Ammon's horn (tissue), 1 donor: ENCODE data around the gene HOXB3.
A peak's percentile ranks its signal among the peaks of the same experiment; 100 is the strongest.

Experiments
- DNase-seq: peaks from one replicate; pipeline ENCODE4 v3.0.0-alpha.2; 2016; ENCODE audit warnings: low spot score

The HOXB3 gene

DNA sequence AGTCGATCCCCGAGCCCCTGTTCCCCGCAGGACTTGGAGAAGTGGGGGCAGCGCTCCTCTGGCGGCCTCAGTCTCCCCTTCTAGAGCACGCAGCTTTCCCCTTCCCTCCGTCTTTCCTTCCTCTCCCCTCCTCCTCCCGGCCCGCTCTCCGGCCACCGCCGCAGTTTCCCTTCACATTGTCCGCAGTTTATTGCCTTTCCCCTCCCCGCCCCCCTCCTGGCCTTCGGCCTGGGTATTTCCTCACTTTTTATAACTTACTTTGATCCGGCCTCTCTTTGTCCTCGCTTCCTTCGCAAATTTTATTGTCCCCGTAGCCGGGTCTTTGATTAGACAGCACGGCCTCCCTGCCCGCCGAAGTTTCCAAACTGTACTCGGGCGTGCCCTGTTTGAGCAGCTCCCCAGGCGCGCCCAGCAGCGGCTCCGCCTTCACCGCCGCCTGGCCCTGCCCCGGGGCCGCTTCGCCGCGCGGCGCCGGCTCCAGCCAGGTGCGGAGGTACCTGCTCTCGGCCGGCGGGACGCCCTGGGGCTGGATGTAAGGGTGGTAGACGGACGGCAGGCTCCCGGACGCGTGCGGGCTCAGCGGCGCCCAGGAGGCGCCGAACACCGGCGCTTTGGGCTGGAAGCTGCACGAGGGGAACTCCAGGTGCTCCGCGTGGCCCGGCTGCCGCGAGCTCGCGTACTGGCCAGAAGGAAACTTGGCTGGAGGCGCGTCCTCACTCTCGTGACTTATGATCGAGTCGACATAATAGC lies 35.6 kb upstream of the HOXB3 start:
- no peak for DNase-seq

GRCh38 chr17:48624544-48625494 lies 34.8 kb upstream of the HOXB3 start:
- no peak for DNase-seq

DNA sequence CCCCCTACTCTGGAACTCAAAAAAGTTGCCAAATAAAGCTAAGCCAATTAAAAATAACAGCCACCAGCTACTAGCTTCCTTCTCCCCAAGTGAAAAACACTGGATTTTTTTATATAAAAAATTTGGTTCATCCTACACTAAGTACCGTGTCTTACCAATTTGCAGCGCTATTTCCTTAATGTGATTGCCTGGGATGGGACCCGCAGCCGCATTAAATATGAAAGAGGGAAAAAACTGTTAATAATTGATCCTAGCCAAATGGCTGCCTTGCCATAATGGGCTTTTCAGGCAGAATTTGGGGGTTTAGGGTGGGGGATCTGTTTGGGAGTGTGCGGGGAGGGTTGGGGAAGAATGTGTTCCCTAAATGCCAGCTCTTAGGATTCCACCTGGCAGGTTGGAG lies 34.1 kb upstream of the HOXB3 start:
- no peak for DNase-seq

- DNase-seq, result no peak
These were observed 33.5 kb upstream of the HOXB3 start for GRCh38 chr17:48623583-48623982.

- DNase-seq, result no peak
These were observed 32.8 kb upstream of the HOXB3 start for GRCh38 chr17:48622857-48623256.

- DNase-seq, result no peak
These were observed 31.7 kb upstream of the HOXB3 start for GRCh38 chr17:48621410-48622392.

DNA sequence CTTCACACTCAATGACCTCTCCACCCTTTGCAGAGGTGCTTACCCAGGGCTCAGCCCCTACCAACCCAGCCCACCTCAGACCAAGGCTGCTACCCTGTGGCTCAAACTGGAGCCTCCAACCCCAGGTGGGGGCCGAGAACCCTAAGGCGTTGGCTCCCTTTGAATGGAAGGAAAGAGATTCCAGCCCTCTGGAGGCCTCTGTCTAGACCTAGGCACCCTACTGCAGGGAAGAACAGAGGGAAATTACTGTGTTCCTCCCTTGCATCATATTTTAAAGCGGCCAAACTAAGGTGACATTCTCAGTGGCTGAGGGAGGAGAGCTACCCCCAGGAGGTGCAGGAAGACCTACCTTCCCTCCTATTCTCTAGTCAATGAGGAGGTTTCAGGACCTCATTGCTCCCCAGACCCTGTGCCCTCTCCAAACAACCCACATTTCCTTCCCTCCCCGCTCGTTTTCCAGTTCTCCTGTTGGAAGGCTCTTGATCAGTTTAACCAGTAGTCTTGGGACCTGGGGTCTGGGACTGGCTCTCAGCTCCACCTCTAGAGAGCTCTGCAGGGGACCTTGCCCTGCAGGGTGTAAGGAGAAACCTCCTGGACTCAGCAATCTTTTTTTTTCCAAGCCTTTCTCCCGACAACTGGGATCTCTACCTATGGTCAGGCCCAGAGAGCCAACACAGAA lies 30.6 kb upstream of the HOXB3 start:
- no peak for DNase-seq

- no peak for DNase-seq
These were observed 29.9 kb upstream of the HOXB3 start for GRCh38 chr17:48619826-48620449.

DNA sequence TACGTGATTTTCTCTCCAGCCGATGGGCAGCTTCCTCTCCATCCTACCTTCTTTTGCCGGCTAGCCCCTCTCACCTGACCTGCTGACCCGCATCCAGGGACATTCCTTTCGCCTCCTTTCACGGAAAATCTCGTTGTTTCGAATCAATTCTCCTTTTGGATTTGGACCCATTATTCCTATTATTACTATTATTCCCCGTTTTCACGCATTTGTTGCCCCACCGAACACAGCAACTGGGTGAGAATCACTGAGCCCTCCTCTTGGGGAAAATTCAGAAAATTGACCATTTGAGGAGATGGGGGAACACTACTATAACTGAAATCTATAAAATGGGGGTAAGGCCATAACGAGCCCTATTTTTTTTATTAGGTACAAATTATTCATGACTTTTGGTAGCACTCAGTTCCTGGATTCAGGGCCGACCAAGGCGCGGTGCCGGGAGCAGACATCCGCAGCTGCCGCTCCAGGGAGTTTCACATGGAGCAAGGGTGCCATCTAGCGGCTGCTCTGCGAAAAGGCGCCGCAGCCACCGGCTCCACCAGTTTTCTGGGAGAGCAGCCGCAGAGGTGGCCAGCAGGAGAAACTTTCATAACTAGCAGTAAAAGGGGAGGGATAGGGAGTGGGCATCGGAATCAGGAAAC lies 28.3 kb upstream of the HOXB3 start:
- DNase-seq, result peak; percentile 86

DNA sequence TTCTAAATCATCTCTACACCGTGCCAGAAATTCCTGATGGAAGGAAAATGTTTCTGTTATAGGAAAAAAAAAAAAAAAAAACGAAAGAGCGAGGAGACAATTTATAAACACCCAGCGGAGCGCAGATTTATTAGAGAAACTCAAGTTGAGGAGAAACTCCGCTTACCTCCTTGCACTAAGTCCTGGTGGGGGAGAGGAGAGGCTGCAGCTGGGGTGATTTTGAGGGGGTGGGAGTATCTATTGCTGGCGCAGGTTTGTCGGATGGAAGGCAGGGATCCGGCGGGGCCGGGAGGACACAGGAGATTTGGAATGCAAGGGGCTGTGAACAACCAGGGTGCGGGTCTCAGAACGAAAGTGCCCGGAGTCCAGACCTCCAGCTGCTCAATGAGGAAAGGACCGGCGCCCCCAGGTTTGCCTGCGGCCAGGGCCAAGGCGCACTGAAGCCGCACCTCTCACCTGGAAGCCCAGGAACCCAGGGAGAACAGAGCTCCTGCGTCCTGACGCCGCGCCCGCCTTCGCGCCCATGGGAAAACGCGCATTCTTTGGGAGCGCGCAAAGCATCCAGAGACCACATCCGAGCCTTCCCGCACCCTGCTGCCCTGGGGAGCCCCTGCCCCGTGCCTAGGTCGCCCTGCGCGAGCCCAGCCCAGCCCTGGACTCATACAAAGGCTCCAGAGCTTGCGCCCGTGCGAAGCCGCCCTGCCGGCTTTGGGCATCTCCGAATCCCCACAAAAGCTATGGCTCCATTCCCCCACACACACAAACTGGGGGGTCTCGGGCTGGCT lies 27.6 kb upstream of the HOXB3 start:
- no peak for DNase-seq

DNA sequence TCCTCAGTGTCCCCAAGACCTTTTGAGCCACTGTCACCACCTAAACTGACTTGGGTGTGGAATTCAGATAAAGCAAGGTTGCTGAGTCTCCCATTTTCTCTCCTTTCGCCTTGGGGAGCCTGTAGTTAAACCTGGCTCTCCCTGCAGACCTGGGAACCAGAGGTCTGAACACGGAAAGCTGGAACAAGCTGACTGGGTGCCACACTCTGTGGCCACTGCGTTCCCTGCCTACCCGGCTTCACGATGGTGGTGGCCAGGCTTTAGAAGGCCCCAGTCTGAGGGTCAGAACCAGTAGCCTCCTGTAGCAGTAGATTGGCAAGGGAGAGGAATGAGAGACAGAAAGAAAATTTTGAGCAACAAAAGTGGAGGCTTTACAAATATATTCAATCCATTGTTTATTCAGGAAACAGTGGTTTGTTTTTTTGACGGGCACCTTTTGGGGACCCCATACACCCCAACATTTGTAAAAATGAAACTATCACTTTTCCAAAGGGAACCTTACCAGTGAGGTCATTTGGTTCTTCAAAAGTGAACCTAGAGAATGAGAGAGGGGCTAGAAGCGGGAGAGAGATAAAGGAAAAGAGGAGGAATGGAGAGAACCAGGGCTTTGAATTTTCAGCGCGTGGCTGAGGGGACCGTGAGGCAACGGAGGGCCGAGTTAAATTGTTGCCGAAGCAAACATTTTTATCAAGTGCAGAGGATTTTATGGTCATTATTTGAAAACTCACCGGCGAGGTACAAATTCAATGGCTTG lies 26.9 kb upstream of the HOXB3 start:
- no peak for DNase-seq

GRCh38 chr17:48615963-48616716 lies 26.1 kb upstream of the HOXB3 start:
- no peak for DNase-seq

DNA sequence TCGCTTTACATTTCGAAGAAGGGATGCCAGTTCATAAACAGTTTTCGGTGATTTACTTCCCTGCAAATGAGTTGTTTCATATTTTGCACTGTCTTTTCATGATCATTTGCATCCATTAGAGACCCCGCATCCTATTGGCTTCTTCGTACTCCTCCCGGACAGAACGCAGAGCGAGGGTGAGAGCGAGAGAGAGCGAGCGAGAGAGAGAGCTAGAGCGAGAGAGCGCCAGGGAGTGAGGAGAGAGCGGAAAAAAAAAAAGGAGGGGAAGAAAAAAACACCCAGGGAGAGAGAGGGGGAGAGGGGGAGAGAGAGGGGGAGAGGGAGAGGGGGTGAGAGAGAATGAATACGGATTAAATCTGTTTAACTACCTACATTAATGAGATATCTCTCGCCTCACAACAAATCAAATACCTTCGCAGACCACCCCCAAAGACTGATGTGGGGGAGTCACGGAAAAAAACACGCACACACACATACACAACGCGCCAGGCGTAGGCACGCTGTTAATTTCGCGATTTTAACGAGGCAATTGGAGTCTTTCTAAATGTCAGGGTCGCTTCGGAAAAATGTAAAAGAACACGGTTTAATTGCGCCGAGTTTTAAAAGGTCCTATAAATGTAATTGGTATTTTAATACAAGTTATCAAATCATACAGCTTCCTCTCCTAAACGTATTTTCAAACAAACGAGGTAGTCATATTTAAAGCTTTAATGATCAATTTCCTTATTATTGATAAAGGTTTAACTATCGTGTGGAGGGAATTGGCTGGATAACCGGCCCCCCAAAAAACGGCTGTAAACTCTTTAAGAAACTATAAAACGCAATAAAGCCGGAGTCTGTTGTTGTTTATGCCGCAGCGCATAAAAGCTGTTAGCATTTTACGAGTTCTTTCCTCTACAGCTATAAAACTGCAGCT lies 25.3 kb upstream of the HOXB3 start, which contains the start of gene HOXB8:
HOXB8 (minus strand) TSS at position 246 of the 916 bp plus-strand sequence. CDS start 588 bp downstream, outside the sequence.
- DNase-seq, result no peak

GRCh38 chr17:48613862-48614694 lies 24.0 kb upstream of the HOXB3 start:
- no peak for DNase-seq

- DNase-seq, result no peak
These were observed 23.0 kb upstream of the HOXB3 start for GRCh38 chr17:48612854-48613691.
